Hepatocyte (in vitro differentiated cells): ENCODE results near the gene VAMP8. TPM values are rescaled to one million over a fixed set of nuclear protein-coding genes. Genes with fewer than 3 reads are reported as not detected.

Source experiments
- DNase-seq: peaks from one replicate; pipeline ENCODE4 v3.0.0-alpha.2; 2016; ENCODE audit warnings: low spot score
- H2AFZ ChIP-seq: fragments of 200-600 bp; sonication (generic); 2 replicates; pipeline ENCODE4 v1.6.0; 2016; ENCODE audit warnings: antibody characterized with exemption, mild to moderate bottlenecking
- H3K27ac ChIP-seq: fragments of 200-600 bp; sonication (generic); 2 replicates; pipeline ENCODE4 v1.5.1; 2016; ENCODE audit warnings: mild to moderate bottlenecking
- H3K27me3 ChIP-seq: fragments of 200-600 bp; sonication (generic); 2 replicates; pipeline ENCODE4 v1.6.1; 2016
- H3K36me3 ChIP-seq: fragments of 200-600 bp; sonication (generic); replicated peaks from 2 replicates; pipeline ENCODE4 v1.5.1; 2016; ENCODE audit warnings: low read depth; ENCODE audit not compliant: insufficient read depth
- H3K4me1 ChIP-seq: fragments of 200-600 bp; sonication (generic); 2 replicates; pipeline ENCODE4 v1.5.1; 2016; ENCODE audit warnings: mild to moderate bottlenecking, moderate library complexity; ENCODE audit not compliant: insufficient read depth
- H3K4me2 ChIP-seq: fragments of 200-600 bp; sonication (generic); 2 replicates; pipeline ENCODE4 v1.6.0; 2016
- H3K4me3 ChIP-seq: fragments of 200-600 bp; sonication (generic); 2 replicates; pipeline ENCODE4 v1.5.1; 2016; ENCODE audit warnings: mild to moderate bottlenecking
- H3K79me2 ChIP-seq: fragments of 200-600 bp; sonication (generic); 2 replicates; pipeline ENCODE4 v1.6.0; 2017; ENCODE audit warnings: mild to moderate bottlenecking
- H3K9me2 ChIP-seq: fragments of 200-600 bp; sonication (generic); replicated peaks from 2 replicates; pipeline ENCODE4 v1.6.0; 2017; ENCODE audit warnings: mild to moderate bottlenecking; ENCODE audit not compliant: insufficient read depth
- H3K9me3 ChIP-seq: fragments of 200-600 bp; sonication (generic); 2 replicates; pipeline ENCODE4 v1.5.1; 2016; ENCODE audit warnings: low read depth, mild to moderate bottlenecking
- H4K20me1 ChIP-seq: fragments of 200-600 bp; sonication (generic); 2 replicates; pipeline ENCODE4 v1.6.0; 2016; ENCODE audit warnings: mild to moderate bottlenecking; ENCODE audit not compliant: insufficient read depth, poor library complexity, severe bottlenecking
- CTCF ChIP-seq: fragments of 200-600 bp; sonication (generic); IDR thresholded peaks from 2 replicates; pipeline ENCODE4 v1.5.1; 2016; ENCODE audit warnings: antibody characterized with exemption, mild to moderate bottlenecking; ENCODE audit not compliant: poor library complexity
- EZH2 ChIP-seq: fragments of 200-600 bp; sonication (generic); IDR thresholded peaks from 2 replicates; pipeline ENCODE4 v1.6.1; 2016; ENCODE audit warnings: antibody characterized with exemption, mild to moderate bottlenecking, borderline replicate concordance
- EZH2phosphoT487 ChIP-seq: fragments of 200-600 bp; sonication (generic); IDR thresholded peaks from one replicate; pipeline ENCODE4 v1.6.1; 2018; ENCODE audit warnings: antibody characterized with exemption, mild to moderate bottlenecking, low read depth, moderate library complexity; ENCODE audit not compliant: unreplicated experiment, severe bottlenecking
- WGBS: methylation state at CpG from one replicate; pipeline ENCODE4 v1.1.6; 2016; ENCODE audit warnings: low lambda C conversion rate; ENCODE audit errors: missing lambda C conversion rate; 5-methylcytosine and 5-hydroxymethylcytosine counted together
- polyA plus RNA-seq: library from polyadenylated mRNA; unstranded; fragments of >200 nt; fragmentation: Nextera tagmentation; extraction: Ambion mirVana; gene quantifications from 2 replicates; pipeline ENCODE4 v1.2.1, GENCODE V29; 2016
- total RNA-seq: library from RNA; depleted of rRNA; stranded (reverse); fragments of >200 nt; gene quantifications from 2 replicates; pipeline ENCODE4 v1.2.3, GENCODE V29; 2014

The VAMP8 gene
- total and polyA plus RNA-seq, 2 experiments from 2014 or later, result 50.7 to 213 TPM

GRCh38 chr2:85529809-85530208, 47.6 kb upstream of the VAMP8 start:
- no peak overlapping the region for H3K4me2 ChIP-seq
- no peak overlapping the region for H3K4me3 ChIP-seq
- no peaks in the 10 kb centered on the region for H4K20me1 ChIP-seq
- no peaks in the 10 kb centered on the region for H3K36me3 ChIP-seq
- H3K9me2 ChIP-seq, result no peaks in the 10 kb centered on the region
- H3K9me3 ChIP-seq, result no peaks in the 10 kb centered on the region
- no peak for TF ChIP-seq CTCF
- TF ChIP-seq EZH2, result no peak
- no peak for TF ChIP-seq EZH2phosphoT487
- WGBS, result 100% methylated on average over 1 of the region's 1 CpG
- no peak overlapping the region for H3K27ac ChIP-seq
- H3K27me3 ChIP-seq, result no peaks in the 10 kb centered on the region
- H2AFZ ChIP-seq, result no peak overlapping the region
- no peaks in the 10 kb centered on the region for H3K79me2 ChIP-seq
- peaks cover 6% of the 10 kb centered on the region for H3K4me1 ChIP-seq
- DNase-seq, result no peak

- no peak for DNase-seq
- Histone ChIP-seq H3K4me3 (no peak overlapping the region), H3K27me3 (no peaks in the 10 kb centered on the region), H3K27ac (no peak overlapping the region), H4K20me1 (no peaks in the 10 kb centered on the region), H3K9me3 (no peaks in the 10 kb centered on the region), H3K36me3 (no peaks in the 10 kb centered on the region), H3K4me2 (no peak overlapping the region), H3K4me1 (peaks cover 4% of the 10 kb centered on the region), H3K79me2 (peaks cover 6% of the 10 kb centered on the region), H2AFZ (no peak overlapping the region), H3K9me2 (no peaks in the 10 kb centered on the region)
- no peak for TF ChIP-seq EZH2
- no peak for TF ChIP-seq EZH2phosphoT487
- no peak for TF ChIP-seq CTCF
- WGBS, result 79% methylated on average over 2 of the region's 2 CpGs
Measured at GRCh38 chr2:85531589-85531988, 45.8 kb upstream of the VAMP8 start.

- no peak for TF ChIP-seq EZH2
- TF ChIP-seq EZH2phosphoT487, result no peak
- no peak for TF ChIP-seq CTCF
- Histone ChIP-seq H2AFZ (no peak overlapping the region), H3K4me1 (peaks cover 20% of the 10 kb centered on the region), H3K36me3 (no peaks in the 10 kb centered on the region), H3K27me3 (no peaks in the 10 kb centered on the region), H3K27ac (no peak overlapping the region), H3K4me3 (no peak overlapping the region), H3K4me2 (no peak overlapping the region), H3K79me2 (peaks cover 21% of the 10 kb centered on the region), H3K9me2 (no peaks in the 10 kb centered on the region), H3K9me3 (no peaks in the 10 kb centered on the region), H4K20me1 (no peaks in the 10 kb centered on the region)
- DNase-seq, result no peak
- 86% methylated on average over 3 of the region's 3 CpGs for WGBS
Measured at GRCh38 chr2:85534099-85534498, 43.3 kb upstream of the VAMP8 start.

- H3K27me3 ChIP-seq, result no peaks in the 10 kb centered on the region
- H3K9me2 ChIP-seq, result no peaks in the 10 kb centered on the region
- TF ChIP-seq EZH2 (no peak), CTCF (no peak), EZH2phosphoT487 (no peak)
- 88% methylated on average over 3 of the region's 3 CpGs for WGBS
- no peak overlapping the region for H3K4me2 ChIP-seq
- H3K27ac ChIP-seq, result no peak overlapping the region
- no peak for DNase-seq
- peaks cover 8% of the 10 kb centered on the region for H4K20me1 ChIP-seq
- H3K79me2 ChIP-seq, result peaks cover 29% of the 10 kb centered on the region
- H3K36me3 ChIP-seq, result no peaks in the 10 kb centered on the region
- no peak overlapping the region for H3K4me3 ChIP-seq
- H2AFZ ChIP-seq, result no peak overlapping the region
- H3K9me3 ChIP-seq, result no peaks in the 10 kb centered on the region
- H3K4me1 ChIP-seq, result peaks cover 20% of the 10 kb centered on the region
Measured at GRCh38 chr2:85534881-85535280, 42.5 kb upstream of the VAMP8 start.
